Pancreas (tissue), 10 donors: ENCODE data around the gene ELF4. TPM values are rescaled to one million over a fixed set of nuclear protein-coding genes. Genes with fewer than 3 reads are reported as not detected.

Experiments used
- ATAC-seq, 4 donors: fragments of 200-7000 bp; cut with Tn5 transposase; one replicate each; pipeline versions ENCODE4 v1.8.0 to v1.9.1; 2020; ENCODE audit warnings: mild to moderate bottlenecking in 4 of 4, moderate library complexity in 4 of 4
- DNase-seq, 6 donors: peaks; one replicate each; pipeline ENCODE4 v3.0.0-alpha.2; 2020
- FAIRE-seq: peaks from 2 replicates; lab custom pipeline; 2012; peaks lifted over from hg19 to GRCh38; lab: Jason Lieb, UNC
- H3K27ac ChIP-seq, 4 donors: fragments of 200-600 bp; sonication (generic); 1 replicate in 3 of 4; 2 replicates in 1 of 4; pipeline versions ENCODE4 v1.5.0 to v1.8.0; 2020
- H3K27me3 ChIP-seq, 4 donors: fragments of 200-600 bp; one replicate each; pipeline ENCODE4 v1.8.0; 2021
- H3K36me3 ChIP-seq, 3 donors: fragments of 200-600 bp; sonication (generic) in 1 of 3; one replicate each; pipeline versions ENCODE4 v1.5.0 to v1.8.0; 2020 to 2021
- H3K4me1 ChIP-seq, 3 donors: fragments of 200-600 bp; one replicate each; pipeline ENCODE4 v1.8.0; 2021
- H3K4me3 ChIP-seq, 4 donors: fragments of 200-600 bp; sonication (generic) in 2 of 4; one replicate each; pipeline versions ENCODE4 v1.5.0 to v1.8.0; 2020 to 2021
- H3K9me3 ChIP-seq, 4 donors: fragments of 200-600 bp; one replicate each; pipeline ENCODE4 v1.8.0; 2021
- CTCF ChIP-seq, 4 donors: fragments of 200-600 bp; sonication (generic) in 3 of 4; IDR thresholded peaks; one replicate each; pipeline versions ENCODE4 v1.5.0 to v1.8.0; 2021; ENCODE audit warnings: antibody characterized with exemption in 4 of 4
- WGBS, 2 donors: extraction: QIAGEN DNeasy Blood & Tissue Kit; methylation state at CpG; one replicate each; pipeline ENCODE4 v1.1.7; 2013; 5-methylcytosine and 5-hydroxymethylcytosine counted together
- intact Hi-C, 3 donors: fragments of 100-400 bp; cut with DNase I; formaldehyde crosslinking; loops; one replicate each; pipeline versions ENCODE4 v1.11.1 to v1.14.2; 2022
- polyA plus RNA-seq, 2 donors: library from polyadenylated mRNA; stranded (reverse); fragments of 200-250 nt; gene quantifications; one replicate each; pipeline ENCODE4 v1.2.3, GENCODE V29; 2013
- total RNA-seq, 6 donors: library from RNA; stranded (reverse); fragmentation: NEBNext Ultra II Directional in 4 of 6; extraction: Animal tissue kit (Norgen Biotek cat#: 25700) in 4 of 6; gene quantifications; one replicate each; pipeline versions ENCODE4 v1.2.1 to v1.2.4, GENCODE V29; 2021 to 2023
- donor health status: healthy with polysubstance abuse.
- donor health status: DM: no; HTN: no; CAD: no; lungs with moderate emphysema.
- donor health status: DM: no; HTN: no; CAD: no.
- donor health status: control.
- donor health status: control.
- donor health status: Bipolar disorder and iron deficiency.
- donor health status: DM: yes; HTN: yes; CAD: no.
- donor health status: DM: no; HTN: no; CAD: no.
- donor health status: DM: no; HTN: no; CAD: no.
- donor health status: DM: yes; HTN: yes; CAD: no.

Gene ELF4
- total and polyA plus RNA-seq, 8 donors, result 1.1 to 4.6 (median 2.0) TPM

DNA sequence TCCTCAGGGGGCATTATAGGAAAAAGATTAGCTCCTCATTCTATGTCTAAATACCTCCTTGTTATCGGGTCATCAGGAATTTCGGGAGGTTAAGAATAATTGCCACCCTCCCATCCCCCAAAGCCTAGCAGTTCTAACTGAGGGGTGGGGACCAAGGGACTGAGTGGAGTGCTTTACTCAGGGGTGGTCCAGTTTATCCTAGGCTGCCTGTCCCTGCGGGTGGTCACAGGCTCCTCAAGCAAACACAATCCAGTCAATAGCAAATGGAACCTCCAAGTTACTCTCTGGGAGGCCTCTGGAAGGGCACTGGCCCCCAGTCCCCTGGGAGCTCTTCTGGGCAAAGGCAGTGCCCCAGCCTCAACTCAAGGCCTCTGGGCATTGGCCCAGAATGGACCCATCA, 6.7 kb downstream of the ELF4 start:
- no peak for TF ChIP-seq CTCF (IDR thresholded peaks at IDR 0.05)
- Histone ChIP-seq H3K4me3 (no peak overlapping the region), H3K27me3 (no peaks in the 10 kb centered on the region), H3K4me1 (no peaks in the 10 kb centered on the region), H3K9me3 (no peaks in the 10 kb centered on the region), H3K27ac (no peak overlapping the region), H3K36me3 (no peaks in the 10 kb centered on the region)
- intact Hi-C loops, result no loop called here
- no peak for ATAC-seq
- no peak for DNase-seq
- WGBS, 2 donors, result 63 to 65% methylated on average over 3 of the region's 3 CpGs
- FAIRE-seq, result no peak

DNA sequence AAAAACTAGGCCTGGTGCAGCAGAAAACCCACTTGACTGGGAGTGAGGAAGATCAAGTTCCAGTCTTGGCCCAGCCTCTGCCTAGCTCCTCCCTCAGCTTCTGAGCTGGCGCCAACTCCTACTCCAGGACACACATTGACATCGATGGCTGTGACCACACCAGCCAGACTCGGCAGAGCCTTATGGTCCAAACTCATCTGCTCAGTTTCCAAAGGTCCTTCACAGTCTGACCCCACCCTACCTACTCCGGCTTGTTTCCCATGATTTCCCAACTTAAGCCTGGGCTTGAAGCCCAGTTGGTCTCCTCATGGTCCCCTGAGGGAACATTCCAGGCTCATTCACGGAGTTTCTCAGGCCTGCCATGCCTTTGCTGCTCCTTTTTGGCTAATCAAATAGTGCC, 10.1 kb downstream of the ELF4 start:
- H3K27me3 ChIP-seq, result no peaks in the 10 kb centered on the region
- no peak for FAIRE-seq
- ATAC-seq, result peak in 3 of 4 donors; percentile 24 to 58 (median 49)
- H3K36me3 ChIP-seq, result no peaks in the 10 kb centered on the region
- TF ChIP-seq CTCF (IDR thresholded peaks at IDR 0.05), result no peak
- no peak overlapping the region for H3K4me3 ChIP-seq
- H3K4me1 ChIP-seq, result no peaks in the 10 kb centered on the region
- H3K27ac ChIP-seq, result no peak overlapping the region
- DNase-seq, result peak in 1 of 6 donors; percentile 21
- intact Hi-C loops, result no loop called here
- no peaks in the 10 kb centered on the region for H3K9me3 ChIP-seq
- 81 to 85% methylated on average over 5 of the region's 5 CpGs for WGBS, 2 donors

DNA sequence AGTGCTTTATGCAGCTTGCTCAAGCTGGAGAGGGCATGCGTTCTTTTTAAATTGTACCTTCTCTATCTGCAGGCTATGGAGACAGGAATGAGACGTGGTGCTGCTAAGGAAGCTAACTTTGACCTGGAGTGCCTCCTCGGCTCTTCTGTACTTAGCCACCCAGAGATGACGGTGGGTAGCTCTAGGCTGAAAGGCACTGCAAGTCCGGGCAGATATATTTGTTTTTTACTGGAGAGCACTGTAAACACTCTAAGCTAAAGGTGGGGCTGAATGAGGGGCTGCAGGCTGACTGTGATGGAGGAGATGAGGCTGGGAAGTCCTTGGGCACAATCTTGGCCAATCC, 12.1 kb downstream of the ELF4 start:
- H3K4me3 ChIP-seq, result no peak overlapping the region
- ATAC-seq, result peak in 1 of 4 donors; percentile 13
- no peak overlapping the region for H3K27ac ChIP-seq
- intact Hi-C loops, result no loop called here
- no peaks in the 10 kb centered on the region for H3K36me3 ChIP-seq
- FAIRE-seq, result no peak
- no peak for TF ChIP-seq CTCF (IDR thresholded peaks at IDR 0.05)
- no peaks in the 10 kb centered on the region for H3K4me1 ChIP-seq
- DNase-seq, result no peak
- no peaks in the 10 kb centered on the region for H3K27me3 ChIP-seq
- H3K9me3 ChIP-seq, result no peaks in the 10 kb centered on the region
- WGBS, 2 donors, result 52 to 78% methylated on average over 5 of the region's 5 CpGs

GRCh38 chrX:130097507-130098209, 12.6 kb downstream of the ELF4 start:
- H3K9me3 ChIP-seq, result no peaks in the 10 kb centered on the region
- no peaks in the 10 kb centered on the region for H3K36me3 ChIP-seq
- no peak for TF ChIP-seq CTCF (IDR thresholded peaks at IDR 0.05)
- intact Hi-C loops, result no loop called here
- no peaks in the 10 kb centered on the region for H3K27me3 ChIP-seq
- H3K27ac ChIP-seq, result no peak overlapping the region
- H3K4me3 ChIP-seq, result no peak overlapping the region
- no peaks in the 10 kb centered on the region for H3K4me1 ChIP-seq
- ATAC-seq (peak in 3 of 4 donors; percentile 76 to 83 (median 80)), FAIRE-seq (no peak), DNase-seq (no peak)
- WGBS, 2 donors, result 60 to 64% methylated on average over 13 to 14 of the region's 14 CpGs

DNA sequence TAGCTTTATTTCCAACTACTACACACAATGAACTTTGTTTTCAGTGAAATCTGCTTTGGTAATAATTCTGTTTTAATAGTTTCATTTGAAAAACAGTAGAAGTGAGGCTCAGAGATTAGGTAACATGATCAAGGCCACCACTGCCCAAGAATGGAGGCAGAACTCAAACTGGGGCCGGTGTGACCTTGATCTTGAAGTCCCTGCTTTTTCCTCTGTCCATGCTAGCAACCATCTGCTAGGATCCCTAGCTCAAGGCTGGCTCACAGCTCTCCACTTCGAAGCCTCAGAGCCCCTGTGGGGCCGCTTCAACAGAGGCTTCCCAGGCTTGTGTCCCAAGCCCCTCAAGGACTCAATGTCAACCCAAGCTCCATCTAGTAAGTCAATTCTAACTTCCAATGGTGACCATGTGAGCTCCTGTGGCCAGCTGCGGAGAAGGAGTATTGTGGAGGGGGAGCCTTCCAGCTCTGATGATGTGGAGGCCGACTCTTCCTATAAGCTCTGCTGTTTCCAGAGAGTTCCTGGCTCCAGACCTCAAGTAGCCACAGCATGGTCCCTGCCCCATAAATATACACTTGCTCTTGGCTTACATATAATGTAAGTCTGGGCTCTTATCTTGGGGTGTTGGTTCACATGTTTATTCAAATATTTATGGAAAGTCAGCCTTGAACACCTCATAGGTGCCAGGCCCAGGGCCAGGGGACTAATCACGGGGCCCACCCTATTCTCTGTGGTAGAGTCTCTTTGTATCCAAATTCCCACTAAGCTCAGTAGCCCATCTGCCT, 14.9 kb downstream of the ELF4 start:
- ATAC-seq (peak in 1 of 4 donors; percentile 7), DNase-seq (no peak), FAIRE-seq (no peak)
- no peaks in the 10 kb centered on the region for H3K36me3 ChIP-seq
- TF ChIP-seq CTCF (IDR thresholded peaks at IDR 0.05), result no peak
- no peaks in the 10 kb centered on the region for H3K4me1 ChIP-seq
- intact Hi-C loops, result no loop called here
- no peaks in the 10 kb centered on the region for H3K9me3 ChIP-seq
- H3K27me3 ChIP-seq, result no peaks in the 10 kb centered on the region
- H3K4me3 ChIP-seq, result no peak overlapping the region
- WGBS, 2 donors, result 67 to 71% methylated on average over 6 of the region's 6 CpGs
- H3K27ac ChIP-seq, result no peak overlapping the region
